Activated naive CD4-positive, alpha-beta T cell treated with anti-CD3 and anti-CD28 coated beads, Interleukin-2, amount 50 U/mL, for 16 hours (primary cell): ENCODE results near the gene EXOC4.

Experiments used
- DNase-seq: peaks from one replicate; pipeline ENCODE4 v3.0.0-alpha.2; 2020

Gene EXOC4

DNA sequence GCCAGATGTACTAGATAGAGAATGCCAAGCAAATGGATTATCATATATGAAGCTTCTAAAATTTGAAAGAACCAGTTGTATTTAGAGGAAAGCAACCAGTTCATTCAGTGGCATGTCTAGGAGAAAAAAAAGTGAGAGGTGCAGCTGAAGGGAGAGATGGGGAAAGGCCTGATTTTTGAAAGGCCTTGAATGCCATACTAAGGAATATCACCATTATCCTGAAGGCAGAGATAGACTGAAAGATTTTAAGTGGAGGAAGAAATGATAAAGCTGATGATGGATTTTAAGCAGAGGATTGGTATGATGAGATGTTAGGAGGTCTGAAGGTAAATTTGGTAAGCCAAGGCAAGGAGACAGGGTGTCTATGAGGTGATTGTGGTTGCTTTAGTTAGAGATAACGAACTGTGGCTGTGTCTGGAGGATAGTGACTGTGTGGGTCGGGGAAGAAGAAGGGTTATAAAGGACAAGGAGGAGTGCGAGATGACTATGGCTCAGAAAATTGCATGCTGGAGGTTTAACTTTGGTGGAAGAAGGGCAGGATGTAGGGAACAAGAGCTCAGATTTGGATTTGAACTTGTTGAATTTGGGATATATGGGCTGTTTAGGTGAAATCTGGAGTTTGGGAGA is 330.8 kb downstream of the EXOC4 start:
- no peak for DNase-seq

DNA sequence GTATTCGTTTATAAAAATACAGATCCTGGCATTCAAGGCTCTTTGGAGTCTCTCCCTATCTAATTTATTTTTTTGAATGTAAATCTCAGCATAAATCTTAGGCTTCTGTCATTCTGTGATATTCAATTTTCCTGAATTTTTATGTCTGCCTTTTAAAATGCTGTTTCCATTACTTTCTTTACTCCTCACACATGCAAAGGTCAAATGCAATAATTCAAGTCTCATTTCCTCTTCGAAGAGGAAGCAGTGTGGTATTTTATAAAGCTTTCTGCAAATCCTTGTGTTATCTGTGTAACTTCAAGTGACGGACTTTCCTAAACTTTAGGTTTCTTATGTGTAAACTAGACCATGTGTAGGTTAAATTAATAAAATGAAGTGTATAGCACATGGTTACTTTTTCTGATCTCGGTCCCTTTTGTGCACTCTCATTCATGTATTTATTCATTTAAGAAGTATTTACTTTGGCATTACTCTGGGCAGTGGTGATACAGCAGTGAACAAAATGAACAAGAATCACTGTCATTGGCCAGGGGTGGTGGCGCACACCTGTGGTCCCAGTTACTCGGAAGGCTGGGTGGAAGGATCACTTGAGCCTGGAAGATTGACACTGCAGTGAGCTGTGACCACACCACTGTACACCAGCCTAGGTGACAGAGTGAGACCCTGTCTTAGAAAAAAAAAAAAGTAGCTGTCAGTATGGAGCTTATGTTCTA is 332.2 kb downstream of the EXOC4 start:
- no peak for DNase-seq

DNA sequence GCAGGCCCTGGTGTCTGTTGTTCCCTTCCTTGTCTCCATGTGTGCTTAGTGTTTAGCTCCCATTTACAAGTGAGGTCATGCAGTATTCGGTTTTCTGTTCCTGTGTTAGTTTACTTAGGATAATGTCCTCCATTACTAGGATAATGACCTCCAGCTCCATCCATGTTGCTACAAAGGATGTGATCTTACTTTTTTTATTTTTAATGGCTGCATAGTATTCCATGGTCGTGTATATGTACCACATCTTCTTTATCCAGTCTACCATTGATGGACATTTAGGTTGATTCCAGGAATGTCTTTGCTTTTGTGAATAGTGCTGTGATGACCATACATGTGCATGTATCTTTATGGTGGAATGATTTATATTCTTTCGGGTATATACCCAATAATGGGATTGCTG is 333.4 kb downstream of the EXOC4 start:
- no peak for DNase-seq

DNA sequence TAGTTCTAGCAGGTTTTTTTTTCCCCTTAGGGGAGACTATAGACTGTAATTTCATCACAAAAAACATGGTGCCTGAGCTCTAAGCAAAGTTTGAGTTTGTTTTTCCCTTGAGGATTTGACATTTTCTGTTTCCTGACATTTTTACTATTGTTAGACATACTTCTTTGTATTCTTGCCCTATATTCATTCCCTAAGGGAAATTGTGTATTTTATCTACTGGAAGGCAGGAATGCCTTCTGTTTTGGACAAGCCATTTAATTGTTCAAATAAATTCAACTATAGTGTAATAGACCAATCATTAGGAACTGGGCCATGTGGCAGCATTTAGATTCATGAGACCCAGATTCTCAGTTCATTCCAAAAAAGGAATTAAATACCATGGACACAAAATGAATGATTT is 335.0 kb downstream of the EXOC4 start:
- DNase-seq = no peak

DNA sequence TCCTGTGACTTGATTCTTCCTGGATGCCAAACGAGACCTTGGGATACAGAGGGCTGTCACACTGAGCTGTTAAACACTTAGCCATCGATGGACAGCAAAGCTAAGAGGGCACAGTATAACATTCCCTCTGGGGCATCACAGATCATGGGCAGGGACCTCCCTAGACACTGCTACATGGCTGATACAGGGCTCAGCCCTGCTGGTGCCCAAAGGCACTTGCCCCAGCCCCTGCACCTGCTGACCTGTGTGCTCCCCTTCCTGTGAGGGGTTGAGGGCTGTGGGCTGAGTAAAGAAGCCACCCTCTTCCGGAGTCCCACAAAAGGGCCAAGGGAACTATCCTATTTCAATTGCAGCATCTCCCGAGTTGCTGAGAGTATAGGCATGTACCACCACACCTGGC is 337.9 kb downstream of the EXOC4 start:
- no peak for DNase-seq

DNA sequence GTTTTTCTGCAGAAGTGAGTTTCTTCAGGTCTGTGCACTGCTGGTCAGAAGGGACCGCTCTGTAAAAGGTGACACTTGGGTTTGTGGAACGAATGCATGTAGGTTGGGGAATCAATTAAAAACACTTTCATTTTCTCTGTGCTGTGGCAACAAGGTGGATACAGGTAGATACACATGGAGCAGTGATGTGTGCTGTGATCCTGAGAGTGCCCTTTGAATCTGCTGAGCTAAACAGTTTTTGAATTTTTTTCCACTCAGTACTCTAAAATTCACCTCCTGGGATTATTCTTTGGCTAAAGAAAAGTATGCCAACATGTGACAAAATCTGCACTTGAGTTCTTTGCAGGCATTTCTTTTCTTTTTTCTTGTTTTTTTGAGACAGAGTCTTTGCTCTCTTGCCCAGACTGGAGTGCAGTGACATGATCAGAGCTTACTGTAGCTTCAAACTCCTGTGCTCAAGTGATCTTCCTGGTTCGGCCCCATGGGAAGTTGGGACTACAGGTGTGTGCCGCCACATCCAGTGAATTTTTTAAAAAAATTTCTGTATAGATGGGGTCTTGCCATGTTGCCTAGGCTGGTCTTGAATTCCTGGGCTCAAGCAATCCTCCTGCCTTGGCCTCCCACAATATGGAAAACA is 338.9 kb downstream of the EXOC4 start:
- no peak for DNase-seq

DNA sequence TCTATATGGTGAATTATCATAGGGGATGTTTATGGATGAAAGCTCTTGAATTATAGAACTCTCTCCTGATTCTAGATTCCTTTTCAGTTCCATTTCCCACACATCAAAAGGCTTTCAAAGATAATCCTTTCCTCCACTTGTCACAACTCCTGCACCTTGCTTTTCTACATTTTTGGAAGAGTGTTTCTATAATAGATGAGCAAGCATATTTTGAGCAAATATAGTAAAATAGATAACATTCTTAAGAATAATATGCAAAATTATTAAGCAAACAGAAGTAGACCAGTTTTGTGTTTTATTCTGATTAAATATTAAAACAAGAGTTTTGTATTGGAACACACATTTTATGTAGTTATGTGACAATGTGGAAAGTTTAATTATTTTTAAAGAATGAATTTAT is 340.7 kb downstream of the EXOC4 start:
- no peak for DNase-seq

DNA sequence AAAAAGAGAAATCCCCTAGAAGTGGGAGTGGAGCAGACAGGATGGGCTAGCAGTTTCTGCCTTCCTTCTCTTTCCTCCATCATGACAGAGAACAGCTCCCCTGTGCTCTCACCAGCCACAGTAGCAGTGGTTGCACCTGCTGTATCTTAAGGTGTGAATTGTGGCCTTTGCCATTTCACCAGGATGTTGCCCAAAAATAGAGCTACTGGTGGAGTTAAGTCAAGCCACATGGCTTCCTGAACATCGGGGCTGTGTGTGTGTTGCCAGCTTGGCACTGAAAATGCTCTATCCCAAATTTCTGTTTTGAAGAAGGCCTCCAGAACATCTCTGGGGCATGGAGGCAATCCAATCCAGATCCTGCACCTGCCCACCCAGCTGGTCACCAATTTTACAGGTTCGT is 348.7 kb downstream of the EXOC4 start:
- DNase-seq = no peak

DNA sequence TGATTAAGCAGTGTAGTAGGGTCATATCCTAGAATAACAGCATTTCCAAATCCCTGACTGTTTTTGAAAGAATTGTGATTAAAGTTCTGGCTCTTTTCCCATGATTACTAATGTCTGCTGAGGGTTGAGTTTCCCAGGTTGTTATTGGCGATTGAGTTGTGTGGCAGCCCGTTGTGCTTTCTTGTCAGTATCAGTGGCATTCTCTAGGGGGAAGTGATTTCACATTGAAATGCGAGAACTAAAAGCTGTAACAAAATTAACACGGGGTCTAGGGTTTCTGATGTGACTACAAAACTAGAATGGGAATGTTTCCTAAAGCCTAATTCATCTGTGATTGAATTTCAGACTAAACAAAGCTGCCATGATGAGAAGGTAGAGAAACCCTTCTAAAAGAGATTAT is 349.4 kb downstream of the EXOC4 start:
- no peak for DNase-seq

DNA sequence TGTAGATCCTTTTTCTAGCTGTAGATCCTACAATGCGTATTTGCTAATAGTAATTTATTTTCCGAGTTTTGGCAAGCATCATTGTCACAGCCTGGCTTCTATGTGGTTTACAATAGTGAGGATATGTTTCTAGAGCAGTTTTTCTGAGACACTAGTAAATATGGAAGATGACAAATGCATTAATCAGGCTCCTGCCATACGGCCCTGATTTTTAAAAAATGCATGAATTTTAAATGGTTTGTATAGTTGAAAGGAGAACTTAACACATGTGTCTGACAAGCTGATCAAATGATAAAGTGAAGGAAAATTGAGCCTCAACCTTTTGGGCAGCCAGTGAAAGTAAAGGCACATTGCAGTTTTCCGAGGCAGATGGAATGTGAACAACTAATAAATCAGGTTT is 354.1 kb downstream of the EXOC4 start:
- DNase-seq = no peak

DNA sequence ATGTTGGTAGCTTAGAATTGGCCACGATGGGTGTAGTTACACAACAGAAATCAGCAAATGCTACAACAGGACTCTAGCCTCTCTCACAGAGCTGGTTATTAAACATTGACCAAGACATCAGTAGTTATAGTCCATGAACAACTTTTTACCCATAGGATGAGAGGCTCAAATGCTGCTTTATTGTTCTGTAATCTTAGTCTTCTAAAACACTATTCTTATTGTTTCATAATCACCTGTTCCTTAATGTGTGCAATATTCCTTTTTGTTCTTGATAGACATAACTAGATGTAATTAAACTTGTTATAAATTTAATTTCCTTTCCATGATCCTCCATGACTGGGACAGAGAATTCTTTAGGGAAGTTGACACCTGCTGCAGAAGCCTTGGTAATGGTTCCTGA is 356.9 kb downstream of the EXOC4 start:
- no peak for DNase-seq

DNA sequence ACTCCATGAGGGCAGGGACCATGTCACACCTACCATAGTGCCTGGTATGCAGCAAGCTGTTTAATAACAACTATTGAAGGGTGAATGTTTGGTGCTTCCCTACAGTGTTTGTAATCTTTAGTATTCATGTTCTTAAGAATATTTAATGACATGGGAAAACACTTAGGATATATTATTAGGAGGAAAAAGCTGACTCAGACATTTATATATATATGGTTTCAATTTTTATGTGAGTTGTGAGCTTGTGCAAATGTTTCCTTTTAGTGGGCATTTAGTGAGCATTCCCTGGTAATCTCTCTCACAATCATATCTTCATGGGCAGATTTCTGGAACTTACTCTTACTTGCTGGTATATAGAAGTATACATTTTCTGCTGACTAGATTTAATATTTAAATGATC is 359.1 kb downstream of the EXOC4 start:
- no peak for DNase-seq

DNA sequence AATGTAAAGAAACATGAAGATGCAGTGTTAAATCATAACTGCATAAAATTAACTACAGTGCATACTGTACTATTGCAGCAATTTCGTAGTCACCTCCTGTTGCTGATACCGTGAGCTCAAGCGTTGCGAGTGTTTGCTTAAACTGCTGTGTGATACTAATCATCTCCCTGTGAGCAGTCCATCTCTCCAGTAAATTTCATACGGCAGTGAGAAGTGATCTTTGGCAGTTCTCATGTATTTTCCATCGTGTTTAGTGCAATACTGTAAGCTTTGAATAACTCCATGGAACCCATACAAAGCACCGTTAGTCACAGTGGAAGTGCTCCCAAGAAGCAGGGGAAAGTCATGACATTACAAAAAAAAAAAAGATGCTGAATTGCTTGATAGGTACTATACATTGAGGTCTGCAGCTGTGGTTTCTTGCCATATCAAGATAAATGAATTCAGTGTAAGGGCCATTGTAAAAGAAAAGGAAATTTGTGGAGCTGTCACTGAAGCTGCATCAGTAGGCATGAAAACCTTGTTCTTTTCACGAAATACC is 360.4 kb downstream of the EXOC4 start:
- DNase-seq = no peak

DNA sequence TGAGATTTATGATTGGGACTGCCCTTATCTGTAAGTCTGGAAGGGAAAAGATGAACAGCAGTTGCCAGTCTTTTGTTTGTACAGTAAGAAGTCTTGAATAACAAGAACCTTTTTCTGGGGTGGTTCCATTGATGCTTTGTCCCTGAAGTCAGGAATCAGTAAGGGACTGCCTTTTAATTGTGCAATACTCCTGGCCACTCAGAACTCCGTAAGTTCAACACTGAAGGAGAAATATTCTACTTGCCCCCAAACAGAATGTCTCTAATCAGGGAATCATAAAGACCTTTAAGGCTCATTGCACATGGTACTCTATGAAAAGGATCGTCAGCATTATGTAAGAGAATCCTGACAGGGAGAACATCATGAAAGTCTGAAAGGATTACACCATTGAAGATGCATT is 361.4 kb downstream of the EXOC4 start:
- no peak for DNase-seq

DNA sequence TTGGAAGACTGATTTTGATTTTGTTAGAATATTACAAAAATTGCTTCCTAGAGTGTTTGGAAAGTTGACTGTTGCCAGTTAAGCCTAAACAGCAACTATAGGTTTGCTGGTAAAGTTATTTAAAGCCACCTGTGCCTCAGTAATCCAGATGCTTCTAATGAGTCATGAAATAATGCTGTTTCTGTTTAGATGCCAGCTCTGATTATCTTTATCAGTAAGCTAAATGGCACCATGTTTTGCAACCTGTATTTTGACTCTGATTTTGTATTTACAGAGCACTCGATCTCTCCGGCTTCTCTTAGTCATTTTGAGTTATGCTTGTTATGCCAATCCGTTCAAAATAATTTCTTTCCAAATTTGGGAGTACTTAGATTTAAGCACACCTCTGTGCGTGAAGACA is 366.1 kb downstream of the EXOC4 start:
- DNase-seq = no peak

DNA sequence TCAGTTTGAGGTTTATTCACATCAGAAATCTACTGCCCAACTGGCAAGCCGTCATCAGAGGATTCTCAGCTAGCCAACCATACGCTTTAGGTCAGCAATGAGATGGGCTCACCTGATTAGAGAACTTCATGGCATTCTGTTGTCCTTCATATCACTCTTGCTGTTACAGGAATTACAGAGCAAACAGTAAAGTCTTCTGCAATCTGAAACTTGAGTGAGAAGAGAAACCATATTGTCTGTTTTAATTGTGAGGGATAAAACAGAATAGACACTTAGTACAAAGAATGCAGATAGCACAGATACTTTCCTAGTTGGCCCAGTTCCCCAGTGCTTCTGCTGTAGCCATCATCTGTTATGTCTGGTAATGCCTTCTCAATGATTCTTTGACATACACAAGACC is 366.6 kb downstream of the EXOC4 start:
- no peak for DNase-seq

DNA sequence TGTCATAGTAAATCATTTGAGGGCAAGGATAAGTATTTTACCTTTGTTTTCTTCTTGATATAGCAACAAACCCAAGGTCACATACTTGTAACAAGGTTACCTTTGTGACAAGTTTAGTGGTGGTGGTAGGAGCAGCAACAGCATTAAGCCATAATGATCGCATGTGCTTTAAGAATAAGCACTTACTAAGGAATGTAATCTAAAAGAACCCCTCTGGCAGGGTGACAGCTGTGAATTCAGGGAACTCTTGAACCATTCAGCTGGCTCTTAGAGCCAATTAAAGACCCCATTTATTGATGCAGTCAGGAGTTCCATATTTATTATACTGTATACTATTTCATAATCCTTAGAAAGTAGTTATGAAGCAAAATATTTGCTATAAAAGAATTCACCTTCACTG is 370.8 kb downstream of the EXOC4 start:
- DNase-seq = no peak

DNA sequence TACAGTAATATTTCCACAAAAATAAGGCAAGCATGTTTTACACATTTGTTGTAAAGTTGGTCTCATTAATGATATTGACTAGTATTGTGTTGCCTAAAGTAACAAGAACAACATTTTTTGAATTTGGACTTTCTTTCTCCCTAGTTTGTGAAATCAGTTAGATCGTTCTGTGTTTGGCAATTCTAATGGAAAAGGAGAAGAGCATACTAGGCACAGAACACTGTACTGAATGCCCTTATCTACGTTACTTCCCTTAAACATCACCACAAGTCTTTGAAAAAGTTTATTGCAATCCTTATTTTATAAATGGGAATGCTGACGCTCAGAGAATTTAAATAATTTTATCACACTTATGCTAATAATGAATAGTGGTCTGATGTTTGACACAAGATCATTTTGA is 372.2 kb downstream of the EXOC4 start:
- DNase-seq = no peak

DNA sequence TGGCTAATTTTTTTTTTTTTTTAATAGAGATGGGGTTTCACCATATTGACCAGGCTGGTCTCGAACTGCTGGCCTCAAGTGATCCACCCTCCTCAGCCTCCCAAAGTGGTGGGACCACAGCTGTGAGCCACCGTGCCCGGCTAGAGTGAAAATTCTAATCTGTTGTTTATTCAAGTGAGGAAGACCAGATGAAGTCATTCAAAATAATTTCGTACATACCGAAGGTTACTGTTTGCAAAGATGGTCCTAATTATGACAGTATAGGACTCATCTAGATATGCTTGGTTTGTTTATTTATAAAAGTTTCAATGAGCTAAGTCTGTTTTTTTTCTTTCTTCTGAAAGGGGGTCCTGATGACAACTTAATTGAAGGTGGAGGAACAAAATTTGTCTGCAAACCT is 376.8 kb downstream of the EXOC4 start:
- DNase-seq = no peak

DNA sequence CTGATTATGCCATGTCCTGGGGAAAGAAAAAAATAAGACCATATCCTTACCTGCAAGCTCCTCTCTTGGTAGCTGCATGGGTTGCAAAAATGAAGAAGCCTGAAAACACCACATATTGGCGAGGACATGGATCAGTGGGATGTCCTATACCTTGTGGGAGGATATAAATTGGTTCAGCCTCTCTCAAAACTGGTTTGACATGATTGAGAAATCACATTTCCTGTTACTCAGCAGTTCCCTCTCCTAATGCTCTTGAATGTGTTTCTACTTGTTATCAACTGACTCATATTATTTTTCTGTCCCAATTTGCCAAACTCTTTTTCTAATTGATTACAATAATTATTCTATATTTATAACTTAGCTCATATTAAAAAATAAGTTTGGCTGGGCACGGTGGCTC is 380.2 kb downstream of the EXOC4 start:
- no peak for DNase-seq

DNA sequence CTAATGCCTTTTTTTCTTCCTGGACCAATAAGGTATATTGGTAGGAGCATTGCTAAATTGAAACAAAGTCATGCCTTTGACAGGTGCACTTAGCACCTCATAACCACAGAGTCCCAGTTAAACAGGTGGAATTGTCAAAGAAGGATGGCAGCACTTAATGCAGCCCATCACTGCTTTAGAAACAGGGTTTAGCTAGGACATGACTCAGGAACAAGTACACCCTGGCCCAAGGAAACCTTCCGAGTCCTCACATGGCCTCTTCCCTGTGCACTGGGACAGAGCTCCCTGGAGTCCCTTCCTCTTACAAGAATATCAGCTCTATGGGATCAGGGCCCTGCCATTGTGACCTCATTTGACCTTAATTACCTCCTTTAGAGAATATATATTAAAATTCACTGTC is 382.7 kb downstream of the EXOC4 start:
- DNase-seq = no peak

DNA sequence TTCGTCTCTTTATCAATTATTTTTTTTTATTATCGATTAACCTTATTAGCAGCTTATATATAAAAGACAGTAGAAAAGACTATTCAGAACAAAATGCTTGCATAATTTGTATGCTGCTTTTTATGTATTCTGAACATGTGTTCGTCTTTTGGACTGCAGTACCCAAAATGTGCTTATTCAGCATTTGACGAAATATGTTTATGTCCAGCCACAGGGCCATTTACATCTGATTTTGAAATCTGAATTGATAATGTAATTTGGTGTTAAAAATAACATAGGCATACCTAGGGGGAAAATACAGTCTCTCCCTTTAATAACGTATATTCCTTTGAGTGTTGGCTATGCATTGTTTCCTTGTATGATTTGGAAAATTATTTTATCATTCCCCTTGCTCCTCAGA is 386.0 kb downstream of the EXOC4 start:
- DNase-seq = no peak

DNA sequence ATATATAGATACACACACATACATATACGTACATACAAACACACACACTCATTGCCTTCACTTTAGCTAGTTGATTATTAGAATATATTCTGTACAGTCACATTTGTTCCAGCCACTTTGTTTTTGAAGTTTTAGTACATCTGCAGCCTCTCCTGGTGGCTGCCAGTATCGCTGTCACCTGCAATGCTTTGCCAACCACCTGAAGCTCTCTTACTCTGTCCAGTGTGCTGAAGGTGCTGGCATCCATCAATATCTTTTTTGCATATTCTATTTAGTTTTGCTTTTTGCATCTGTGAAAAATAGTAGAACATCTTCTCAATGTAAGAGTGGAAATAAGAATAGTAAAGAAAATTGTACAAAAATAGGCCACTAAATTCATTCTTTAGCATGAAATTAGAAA is 388.6 kb downstream of the EXOC4 start:
- no peak for DNase-seq

DNA sequence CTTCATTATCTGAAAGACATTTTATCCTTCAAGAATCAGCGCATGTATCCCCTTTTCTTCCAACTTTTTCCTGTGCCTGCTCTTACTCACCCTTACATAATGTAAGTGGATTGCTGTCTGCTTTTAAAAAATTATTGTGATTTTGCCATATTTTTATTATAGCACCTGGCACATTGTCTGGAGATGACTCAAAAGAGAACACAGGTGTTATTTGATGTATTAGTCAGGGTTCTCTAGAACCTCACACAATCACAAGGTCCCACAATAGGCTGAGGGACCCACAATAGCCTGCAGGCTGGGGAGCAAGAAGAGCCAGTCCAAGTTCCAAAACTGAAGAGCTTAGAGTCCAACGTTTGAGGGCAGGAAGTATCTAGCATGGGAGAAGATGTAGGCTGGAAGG is 390.0 kb downstream of the EXOC4 start:
- DNase-seq = no peak
